SHP77 (cell line): ENCODE results near the gene ATP2B3.

Source experiments
- DNase-seq, 2 experiments: peaks; one replicate each; lab custom pipeline; 2025; lab: John Stamatoyannopoulos, UW

Gene ATP2B3

DNA sequence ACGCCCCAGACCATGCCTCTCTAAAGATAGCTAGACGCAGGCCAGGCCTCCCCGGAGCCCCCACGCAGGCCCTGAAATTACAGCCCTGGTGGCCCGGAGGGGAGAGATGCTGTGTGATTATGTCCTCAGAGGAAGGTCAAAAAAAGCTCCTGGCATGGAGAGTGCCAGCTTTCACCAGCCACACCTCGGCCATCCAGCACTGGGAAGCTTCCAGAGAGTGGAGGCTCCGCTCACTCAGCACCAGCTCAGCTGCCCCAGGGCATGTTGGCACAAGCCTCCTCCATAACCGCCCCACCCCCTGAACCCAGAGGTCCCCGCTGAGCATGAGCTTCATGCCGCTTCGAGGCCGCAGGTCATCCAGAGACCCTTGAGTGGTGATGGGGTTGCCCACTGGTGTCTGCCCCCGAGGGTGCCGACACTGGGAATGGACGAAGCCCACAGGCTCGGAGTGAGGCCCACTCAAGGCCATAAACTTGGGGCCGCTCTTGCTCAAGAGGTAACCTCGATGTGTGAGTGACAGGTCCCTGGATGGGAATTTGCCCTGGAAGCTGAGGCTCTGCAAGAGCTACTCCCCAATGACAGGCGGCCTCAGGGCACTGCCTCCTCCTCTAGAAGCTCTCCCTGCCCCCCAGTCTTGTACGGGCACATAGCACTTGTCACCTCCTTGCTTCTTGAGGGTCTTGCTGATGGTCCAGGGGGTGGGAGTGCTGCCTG is 27.1 kb upstream of the ATP2B3 start:
- no peak for DNase-seq

DNA sequence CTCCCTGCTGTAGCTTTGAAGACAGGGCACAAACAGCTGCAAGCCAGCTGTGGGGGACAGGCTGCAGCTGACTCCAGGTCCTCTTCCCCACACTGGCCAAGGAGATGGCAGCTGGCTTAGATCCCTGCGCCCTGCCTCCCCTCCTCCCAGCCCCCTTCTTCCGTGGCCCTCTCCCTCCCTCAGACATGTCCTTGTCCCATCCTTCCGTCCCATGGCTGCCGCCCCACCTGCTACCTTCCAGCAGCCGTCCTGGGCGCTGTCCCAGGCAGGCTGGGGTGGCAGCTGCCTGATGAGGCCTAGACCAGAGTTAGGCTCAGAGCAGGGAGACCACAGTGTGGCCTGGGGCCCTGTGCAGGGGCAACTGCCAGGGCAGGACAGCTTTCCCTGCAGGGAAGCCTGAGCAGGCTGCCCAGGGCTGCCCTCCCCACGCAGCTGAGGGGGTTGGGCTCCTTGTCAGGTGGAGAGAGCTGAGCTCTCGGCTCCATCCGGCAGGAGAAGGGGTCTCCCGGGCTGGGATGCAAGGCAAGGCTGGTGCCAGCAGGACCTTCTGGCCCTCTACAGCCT is 26.0 kb upstream of the ATP2B3 start:
- DNase-seq: no peak

DNA sequence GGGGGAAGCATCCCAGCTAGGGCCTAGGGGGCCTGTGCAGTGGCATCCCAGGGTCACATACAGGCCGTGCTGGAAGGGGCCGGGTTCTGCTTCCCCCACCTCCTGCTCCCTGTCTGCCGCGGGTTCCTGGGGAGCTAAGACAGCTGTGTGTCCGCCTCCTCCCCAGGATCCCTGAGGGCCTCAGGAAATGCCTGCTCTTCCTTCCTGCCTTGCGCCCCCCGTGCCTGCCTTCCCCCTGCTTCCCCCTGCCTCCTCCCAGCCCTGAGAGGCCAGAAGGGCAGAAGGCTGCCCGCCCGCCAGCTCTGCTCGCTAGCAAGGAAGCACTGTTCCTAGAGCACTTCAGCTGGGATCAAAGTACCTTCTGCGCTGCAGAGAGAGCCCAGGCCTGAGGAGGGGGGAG is 25.5 kb upstream of the ATP2B3 start:
- DNase-seq: no peak

DNA sequence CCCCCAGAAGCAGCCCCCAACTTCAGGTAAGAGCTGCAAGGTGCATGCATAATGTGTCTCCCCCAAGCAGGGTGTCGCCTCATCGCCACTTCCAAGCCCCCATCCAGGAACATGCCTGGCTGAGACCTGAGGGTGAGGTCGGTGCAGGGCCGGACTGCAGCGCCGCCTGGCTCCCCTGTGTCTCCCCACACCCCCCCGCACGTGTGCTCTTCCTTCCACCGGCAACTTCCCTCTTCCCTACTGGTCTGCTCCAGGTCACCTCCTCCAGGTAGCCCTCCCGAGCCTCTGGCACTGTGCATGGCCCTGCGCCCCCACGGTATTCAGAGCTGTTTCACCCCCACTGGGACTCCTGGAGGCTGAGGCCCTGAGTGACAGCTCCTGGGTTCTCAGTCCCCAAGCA is 24.9 kb upstream of the ATP2B3 start:
- no peak for DNase-seq

DNA sequence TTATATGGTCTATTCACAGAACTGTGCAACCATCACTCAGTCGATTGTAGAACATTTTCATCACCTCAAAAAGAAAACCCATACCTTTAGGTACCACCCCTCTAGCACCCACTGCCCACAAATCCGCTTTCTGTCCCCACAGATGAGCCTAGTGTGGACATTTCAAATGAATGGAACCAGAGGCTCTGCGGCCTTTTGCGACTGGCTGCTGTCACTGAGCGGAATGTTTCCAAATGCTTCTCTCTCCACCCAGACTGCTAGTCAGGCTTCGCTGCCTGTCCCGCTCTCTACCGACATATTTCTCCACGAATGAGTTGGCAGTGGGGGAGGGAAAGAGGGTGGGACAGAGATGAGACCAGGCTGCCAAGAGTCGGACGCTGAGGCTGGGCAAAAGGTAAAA is 24.4 kb upstream of the ATP2B3 start:
- DNase-seq: no peak

DNA sequence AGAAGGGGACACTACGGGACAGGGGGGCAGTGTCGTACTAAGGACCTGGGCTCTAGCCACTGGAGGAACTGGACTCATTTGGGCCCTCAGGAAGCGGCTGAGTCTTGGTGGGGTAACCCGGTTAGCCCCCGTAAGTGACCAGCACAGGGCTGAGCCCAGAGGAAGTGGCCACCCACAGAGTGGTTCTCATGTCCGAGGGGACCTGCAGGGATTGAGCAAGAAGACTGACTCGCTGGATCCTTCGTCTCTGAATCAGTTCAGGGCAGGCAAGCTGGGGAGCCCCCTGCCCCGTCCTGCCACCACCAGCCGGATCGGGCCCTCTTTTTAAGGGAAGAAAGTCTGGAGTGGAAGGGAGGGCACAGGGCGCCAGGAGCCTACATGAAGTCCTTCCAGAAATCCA is 23.4 kb upstream of the ATP2B3 start:
- no peak for DNase-seq

DNA sequence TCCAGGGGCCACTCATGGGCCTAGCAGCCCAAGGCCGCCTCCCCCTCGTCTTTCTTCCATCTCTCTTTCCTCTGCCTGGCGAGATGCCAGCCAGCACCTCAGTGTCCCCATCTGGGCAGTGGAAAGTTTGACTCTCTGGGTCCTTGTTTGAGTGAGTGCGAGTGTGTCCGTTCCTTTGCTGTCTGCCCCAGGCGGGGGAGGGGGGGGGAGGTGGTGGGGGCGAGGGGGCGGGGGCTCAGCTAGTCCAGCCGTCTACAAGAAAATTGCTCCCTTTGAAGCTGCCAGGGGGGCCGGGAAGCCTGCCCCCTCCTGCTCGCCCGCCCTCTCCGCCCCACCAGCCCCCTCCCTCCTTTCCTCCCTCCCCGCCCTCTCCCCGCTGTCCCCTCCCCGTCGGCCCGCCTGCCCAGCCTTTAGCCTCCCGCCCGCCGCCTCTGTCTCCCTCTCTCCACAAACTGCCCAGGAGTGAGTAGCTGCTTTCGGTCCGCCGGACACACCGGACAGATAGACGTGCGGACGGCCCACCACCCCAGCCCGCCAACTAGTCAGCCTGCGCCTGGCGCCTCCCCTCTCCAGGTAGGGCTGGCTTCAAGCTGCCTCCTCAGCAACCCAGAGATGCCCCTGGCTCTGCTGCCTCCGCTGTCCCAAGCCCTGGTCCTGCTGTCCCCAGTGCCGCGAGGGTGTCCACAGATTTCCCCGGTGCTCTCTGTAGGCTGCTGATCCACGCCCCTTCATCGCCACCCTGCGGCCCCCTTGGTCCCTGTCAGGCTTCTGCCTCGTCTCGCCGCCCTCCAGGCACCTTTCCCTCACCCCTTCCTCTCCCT is 22.7 kb upstream of the ATP2B3 start, which contains the start of gene BGN:
TSS of gene BGN (plus strand) at position 440 of the 821 bp plus-strand sequence. CDS start 9,652 bp downstream, outside the sequence.
- no peak for DNase-seq

DNA sequence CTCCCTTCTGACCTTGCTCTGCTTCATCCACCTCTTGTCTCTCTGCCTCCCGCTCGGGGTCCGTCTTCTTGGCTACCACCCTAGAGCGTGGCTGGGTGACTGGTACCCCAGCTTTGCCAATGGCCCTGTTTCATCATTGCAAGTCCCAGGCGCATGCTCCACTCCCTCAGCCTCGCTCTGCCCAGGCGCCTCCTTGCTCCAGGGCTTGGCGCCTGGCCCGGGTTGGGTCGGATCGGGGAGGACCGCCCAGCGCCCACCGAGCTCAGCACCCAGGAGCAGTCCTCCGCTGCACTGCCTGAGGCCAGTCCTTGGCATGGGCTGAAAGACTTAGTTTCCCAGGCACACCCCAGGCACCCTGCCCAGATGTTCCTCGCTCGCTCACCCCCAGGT is 22.1 kb upstream of the ATP2B3 start:
- no peak for DNase-seq

DNA sequence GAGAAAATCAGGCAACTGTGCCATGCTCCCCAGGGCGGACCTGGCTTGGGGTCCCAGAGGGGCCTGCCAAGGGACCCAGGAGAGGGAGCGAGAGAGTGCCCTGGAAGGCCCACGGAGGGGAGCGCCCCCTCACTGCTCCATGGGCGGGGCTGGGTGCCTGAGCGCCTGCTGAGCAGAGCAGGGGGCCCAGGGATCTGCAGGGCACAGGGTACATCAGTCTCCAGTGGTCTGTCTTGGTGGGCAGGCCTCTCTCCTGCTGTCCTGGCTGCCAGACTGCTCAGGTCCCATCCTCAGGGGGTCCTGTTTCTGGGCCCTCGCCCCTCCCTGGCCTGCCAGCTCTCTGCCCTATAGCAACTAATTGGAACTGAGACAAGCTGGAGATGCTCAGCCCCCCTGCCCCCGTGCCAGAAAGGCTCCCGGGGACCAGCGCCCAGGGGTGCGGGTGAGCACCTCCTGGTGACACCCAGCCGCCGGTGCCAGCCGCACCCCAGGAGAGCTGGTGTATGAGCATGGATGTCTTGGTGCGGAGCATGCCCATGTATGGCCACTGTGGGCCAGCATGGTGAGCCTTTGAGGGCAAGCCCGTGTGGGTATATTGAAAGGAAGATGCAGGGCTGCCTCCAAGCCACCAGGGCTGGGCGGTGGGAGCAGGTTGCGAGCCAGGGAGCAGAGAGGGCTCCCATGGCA is 21.4 kb upstream of the ATP2B3 start:
- DNase-seq: no peak

DNA sequence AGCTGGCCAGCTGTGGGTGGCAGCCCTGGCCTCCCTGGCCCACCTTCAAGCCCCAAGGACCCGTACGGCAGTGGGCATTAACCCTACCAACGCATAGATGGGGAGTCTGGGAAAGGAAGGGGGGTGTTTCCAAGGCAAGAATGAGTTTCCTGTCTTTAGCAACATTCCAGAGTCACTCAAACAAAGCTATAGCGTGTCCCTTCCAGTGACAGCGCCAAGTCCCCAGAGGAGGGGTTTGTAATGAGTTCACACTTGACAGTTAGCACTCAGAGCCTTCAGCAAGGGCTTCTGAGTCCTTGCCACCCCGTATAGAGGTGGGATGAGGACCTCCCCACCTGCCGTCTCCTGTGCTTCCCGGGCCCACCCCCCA is 20.9 kb upstream of the ATP2B3 start:
- DNase-seq: no peak

DNA sequence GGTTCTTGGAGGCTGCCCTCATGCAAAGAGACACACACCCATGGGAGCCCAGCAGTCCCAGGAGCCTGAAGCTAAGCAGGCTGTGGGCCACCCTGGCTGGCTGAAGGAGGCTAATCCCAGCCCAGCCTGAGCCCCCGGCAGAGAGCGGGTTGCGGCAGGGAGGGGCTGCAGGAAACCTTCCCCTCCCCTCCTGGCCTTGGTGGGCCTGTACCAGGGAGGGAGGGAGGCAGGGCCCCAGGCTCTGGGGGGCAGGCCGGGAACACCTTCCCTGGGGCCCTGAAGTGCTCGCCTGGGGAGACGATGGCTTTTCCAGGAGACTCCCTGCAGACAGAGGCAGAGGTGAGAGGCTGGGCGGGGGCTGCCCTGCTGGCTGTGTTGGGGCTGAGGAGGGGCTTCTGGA is 19.0 kb upstream of the ATP2B3 start:
- no peak for DNase-seq

DNA sequence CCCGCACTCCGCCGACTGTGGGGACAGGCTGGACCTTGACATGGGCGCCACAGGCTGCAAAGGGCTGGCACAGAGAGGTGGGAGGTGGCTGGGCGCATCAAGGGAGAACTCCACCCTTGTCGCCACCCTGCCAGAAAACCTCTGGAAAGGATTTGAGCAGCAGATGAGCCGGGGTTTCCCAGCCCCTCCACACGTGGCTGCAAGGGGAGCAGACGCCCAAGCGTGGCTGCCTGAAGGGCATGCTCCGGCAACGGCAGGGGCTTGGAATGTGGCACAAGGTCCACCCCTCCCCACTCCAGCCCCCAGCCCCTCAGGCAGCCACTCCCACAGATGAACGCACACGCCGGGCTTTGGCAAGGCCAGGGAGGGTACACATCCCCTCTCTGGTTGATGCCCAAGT is 18.1 kb upstream of the ATP2B3 start:
- no peak for DNase-seq

DNA sequence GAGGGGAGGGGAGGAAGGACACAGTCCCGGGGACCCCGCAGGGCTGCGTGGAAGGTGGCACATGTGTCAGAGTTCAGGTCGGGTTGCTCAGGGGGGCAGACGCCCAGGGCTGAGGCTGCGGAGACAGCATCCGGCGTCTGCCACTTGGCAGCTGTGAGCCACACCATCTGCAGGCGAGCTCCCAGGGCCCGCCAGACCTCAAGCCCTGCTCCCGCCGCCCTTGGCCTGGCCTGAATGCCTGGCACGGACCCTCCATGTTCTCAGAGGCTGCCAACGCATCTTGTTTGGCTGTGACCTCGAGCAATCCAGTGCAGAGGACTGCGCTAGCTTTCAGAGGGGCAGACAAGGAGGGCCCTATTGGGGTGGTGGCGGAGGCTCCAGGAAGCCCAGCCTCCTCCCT is 17.6 kb upstream of the ATP2B3 start:
- no peak for DNase-seq

DNA sequence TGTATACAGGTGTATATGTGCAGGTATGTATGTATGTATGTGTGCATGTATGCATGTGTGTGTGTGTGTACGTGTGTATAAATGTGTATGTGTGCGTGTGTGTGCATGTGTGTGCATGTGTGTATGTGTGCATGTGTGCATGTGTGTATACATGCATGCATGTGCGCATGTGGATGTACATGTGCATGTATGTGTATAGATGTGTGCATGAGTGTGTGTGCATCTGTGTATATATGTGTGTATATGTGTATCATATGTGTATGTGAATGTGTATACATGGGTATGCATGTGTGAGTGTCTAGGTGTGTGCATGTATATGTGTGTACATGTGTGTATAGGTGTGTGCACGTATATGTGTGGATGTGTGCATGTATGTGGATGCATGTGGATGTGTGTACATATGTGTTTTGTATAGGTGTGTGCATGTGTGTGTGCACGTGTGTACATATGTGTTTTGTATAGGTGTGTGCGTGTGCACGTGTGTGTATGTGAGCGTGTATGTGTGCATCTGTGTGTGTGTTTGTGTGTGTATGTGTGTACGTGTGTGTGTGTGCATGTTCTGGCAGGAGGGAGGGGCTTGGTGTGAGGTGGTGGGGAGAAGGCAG is 16.7 kb upstream of the ATP2B3 start:
- DNase-seq: no peak

DNA sequence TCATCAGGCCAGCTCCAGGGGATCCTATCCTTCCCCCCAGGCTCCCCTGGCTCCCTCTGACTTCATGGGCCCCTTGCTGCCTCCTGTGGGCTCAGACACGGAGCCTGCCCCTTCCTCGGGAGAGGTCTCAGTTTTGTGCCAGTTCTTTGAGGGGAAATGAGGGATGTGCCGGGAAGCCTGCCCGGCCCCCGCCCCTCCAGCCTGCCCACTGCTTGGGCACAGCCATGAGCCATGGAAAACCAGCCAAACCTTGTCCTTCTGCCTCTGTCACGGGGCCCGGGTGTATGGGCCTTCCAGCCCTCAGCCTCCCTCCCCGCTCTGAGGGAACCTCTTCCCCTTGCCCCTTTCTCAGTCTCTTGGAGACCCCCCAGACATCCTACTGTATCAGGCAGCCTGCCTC is 15.9 kb upstream of the ATP2B3 start:
- DNase-seq: no peak

DNA sequence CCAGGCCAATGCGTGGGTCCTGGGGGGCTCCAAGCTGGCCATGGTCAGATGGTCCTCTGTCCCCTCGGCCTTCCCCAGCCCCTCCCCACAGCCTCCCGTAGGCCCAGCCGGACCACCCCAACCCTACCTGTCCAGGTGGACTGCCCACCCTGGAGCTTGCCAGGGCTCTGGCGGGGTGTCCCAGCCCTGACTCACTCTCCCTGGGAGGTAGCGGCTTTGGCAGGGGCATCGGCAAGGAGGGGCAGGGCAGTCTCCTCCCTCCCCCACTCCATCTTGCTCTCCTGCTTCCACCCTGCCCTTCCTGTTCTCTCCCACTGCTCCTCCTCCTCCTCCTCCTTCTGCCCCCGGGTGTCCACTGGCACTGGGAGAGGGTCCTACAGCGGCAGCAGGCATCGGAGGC is 15.3 kb upstream of the ATP2B3 start:
- DNase-seq: no peak

DNA sequence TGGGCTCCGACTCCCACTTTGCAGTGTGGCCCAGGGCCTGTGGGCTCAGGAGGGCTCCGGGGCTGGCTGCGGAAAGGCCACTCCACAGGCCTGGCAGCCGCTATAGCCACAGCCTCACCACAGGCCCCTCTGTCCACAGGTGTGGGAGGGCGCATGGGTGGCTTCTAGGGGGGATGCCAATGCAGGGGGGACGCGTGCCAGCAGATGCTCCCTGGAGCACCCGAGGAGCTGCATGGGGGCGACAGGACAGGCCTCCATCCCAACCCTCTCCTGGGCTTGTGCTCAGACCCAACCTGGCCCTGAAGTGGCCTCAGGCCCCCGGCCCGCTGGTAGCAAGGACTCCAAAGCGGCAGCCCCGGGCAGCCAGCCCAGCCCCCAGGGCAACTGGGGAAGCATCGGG is 14.6 kb upstream of the ATP2B3 start:
- no peak for DNase-seq

DNA sequence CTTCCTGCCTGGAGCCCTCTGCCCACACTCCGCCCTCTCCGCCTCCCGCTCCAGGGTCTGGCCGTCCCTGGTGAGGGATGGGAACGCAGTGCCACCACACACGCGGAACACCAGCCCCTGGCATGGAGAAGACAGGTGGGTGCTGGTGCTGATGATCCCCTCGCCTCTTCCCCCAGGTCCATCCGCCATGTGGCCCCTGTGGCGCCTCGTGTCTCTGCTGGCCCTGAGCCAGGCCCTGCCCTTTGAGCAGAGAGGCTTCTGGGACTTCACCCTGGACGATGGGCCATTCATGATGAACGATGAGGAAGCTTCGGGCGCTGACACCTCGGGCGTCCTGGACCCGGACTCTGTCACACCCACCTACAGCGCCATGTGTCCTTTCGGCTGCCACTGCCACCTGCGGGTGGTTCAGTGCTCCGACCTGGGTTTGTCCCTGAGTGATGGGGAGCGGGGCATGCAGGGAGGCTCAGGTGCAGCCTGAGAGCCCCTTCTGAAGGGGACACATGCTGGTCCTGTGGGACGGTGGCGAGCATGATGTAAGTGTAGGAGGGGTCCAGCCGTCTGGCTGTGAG is 12.9 kb upstream of the ATP2B3 start:
- no peak for DNase-seq

DNA sequence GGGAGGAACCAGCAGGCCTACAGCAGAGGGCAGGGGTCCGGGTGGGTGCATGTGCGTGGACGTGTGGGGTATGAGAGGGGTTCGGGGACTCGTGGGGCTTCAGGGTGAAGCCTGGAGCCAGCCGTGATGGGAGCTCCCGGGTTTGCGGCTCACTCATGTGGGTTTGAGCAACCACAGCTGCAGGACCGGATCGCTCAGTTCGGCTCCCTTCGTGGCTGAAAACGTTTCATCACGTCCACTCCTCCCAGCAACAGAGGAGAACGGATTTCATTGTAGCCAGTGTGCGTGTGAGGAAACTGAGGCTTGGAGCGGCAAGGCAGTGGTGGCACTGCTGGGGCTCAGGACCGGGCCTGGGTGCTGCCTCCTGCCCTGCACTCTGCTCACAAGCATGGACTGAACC is 12.1 kb upstream of the ATP2B3 start:
- no peak for DNase-seq

DNA sequence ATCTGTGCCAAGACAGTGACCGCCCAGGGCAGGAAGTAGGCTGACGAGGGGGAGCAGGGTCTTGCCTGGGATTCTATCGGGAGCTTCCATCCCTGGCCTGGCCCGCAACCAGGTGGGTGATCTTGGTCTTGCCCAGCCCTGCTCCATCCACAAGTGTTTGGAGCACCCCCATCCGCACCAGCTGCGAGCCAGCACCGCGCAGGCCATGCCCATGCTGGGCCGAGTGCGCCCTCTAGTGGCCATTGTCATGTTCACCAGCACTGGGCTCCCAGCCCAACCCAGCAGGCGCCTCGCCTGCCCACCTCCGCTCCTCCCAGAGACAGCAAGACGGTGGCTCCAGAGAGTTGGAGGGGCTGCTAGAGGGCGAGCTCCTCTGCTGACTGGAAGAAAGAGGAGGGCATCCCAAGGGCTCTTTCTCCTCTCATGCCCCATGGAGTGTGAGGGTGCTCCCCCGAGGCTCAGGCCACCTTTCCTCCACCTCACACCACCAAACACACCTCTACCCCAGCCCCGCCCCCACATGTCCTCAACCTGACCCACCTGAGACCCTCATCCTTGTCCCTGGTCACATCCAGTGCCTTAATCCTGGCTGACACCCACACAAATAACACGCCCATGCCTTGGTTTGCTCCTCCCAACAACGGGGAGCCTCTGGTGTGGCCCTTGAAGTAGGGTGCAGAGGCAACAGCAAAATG is 9.8 kb upstream of the ATP2B3 start:
- DNase-seq: peak; percentile 32 to 42

DNA sequence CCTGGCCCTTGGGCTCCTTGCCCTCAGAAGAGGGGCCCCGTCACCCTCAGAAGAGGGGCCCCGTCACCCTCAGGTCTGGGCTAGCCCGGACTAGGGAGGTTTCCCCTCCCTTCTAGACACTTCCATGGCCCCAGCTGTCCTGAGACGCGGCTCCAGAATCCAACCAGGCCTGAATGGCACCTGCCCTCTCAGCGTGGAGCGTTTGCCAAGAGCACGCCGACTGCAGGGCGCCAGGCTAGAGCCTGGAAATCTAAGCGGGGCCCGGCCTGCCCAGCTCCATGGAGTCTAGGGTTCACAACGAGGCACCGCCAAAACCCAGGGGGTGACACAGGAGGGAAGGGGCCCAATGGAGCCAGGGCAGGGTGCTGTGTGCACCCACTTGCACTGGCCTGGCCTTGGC is 7.8 kb upstream of the ATP2B3 start:
- no peak for DNase-seq
